ENCODE data around the gene TMEM131L.
A peak's percentile ranks its signal among the peaks of the same experiment; 100 is the strongest.
"Not testable (repeated sequence)": the region's sequence is repeated elsewhere in the genome, so short reads cannot be mapped to it uniquely, and the experiment has no call there.

The TMEM131L gene

DNA sequence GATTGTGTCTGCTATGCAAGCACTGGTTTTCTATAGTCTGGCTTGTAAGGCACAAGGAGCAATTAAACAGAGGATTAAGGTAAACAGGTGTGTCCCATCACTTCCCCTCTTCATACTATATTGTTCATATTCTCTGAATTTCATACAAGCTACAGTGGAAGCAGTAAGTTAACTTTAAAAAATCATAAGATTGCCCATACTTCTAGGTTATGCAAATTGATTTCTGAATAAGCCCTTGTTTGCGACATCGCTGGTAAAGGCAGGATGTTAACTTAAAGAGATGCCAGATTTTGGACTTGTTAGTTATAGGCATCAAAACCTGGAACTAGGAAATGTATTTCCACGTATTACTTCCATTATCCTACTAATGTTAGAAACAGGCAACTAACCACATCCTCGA, 1.0 kb upstream of the TMEM131L start:
- Mint-ChIP-seq H3K27ac (peak overlapping the region; percentile 93), H3K4me3 (peak overlapping the region; percentile 89), H3K27me3 (no peaks in the 10 kb centered on the region), H3K36me3 (peaks cover 10% of the 10 kb centered on the region), H3K4me1 (ENCODE audit: low read depth) (peaks cover 34% of the 10 kb centered on the region), H3K9me3 (ENCODE audit: low read depth) (no peaks in the 10 kb centered on the region)

DNA sequence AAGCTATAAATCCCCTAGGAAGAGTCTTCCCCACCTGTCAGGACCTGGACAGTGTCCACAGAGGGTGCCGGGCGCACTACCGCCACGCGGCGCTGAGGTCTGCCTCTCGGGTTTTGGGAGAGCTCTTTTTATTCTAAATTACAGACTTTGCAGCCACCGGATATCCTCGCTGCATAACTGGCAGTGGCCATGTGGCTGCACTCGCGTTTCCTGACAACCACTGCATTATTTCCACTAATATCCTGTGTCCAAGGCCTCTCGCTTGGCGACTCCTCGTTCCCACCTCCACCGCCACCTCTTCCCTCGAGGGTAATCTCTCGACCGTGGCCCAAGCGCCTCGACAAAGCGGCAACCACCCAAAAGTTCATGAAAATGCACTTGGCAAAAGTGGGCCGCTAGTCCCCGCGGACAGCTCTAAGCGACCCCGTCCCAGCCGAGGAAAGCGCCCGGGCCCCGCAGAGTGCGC, 512 bp upstream of the TMEM131L start:
- Mint-ChIP-seq H3K9me3 (ENCODE audit: low read depth) (no peaks in the 10 kb centered on the region), H3K4me3 (peak overlapping the region; percentile 89), H3K36me3 (peaks cover 11% of the 10 kb centered on the region), H3K27ac (peak overlapping the region; percentile 93), H3K4me1 (ENCODE audit: low read depth) (peaks cover 40% of the 10 kb centered on the region), H3K27me3 (no peaks in the 10 kb centered on the region)

DNA sequence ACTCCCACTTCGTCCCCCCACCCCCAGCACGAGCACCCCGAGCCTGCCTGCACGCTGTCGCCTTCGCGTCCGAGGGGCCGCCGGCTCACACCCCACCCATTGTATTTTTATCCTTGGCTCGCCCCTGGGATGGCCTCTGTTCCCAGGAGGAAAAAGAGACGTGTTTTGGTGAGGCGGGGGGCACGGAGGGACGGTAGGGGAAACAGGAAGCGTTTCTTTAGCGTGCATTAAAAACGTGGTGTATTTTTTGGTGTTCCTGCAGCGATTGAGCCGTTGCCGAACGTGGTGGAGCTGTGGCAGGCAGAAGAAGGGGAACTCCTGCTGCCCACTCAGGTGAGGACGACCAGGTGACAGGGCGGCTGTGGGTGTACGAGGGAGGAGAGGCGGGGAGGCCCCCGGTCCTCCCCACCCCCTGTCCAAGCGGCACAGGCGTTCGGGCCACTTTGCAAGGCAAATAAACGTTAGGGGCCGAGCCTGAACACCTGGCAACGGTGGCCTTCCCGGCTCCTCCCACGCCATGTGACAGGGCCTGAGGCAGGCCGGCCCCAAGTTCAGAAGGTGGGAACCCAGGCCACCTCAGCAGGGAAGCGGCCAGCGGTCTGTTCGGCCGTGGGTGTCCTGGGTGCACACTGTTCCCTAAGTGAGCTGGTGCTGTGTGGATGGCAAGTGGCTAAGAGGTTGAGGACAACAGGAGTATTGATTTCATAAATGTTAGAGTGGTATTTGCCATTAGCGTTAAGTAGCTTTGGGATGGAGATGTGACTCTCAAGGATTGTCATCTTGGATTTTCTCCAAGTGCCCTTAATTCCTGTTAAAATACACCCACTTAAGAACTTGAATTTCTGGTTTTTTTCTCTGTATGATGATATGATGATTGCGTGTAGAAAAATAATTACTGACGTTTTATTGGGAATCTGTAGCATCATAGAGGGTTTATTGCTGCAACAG, 1.1 kb downstream of the TMEM131L start:
- H3K36me3 Mint-ChIP-seq: peaks cover 16% of the 10 kb centered on the region
- no peaks in the 10 kb centered on the region for H3K27me3 Mint-ChIP-seq
- peak overlapping the region; percentile 92 for H3K27ac Mint-ChIP-seq
- peaks cover 55% of the 10 kb centered on the region for H3K4me1 Mint-ChIP-seq (ENCODE audit: low read depth)
- peak overlapping the region; percentile 94 for H3K4me3 Mint-ChIP-seq
- H3K9me3 Mint-ChIP-seq (ENCODE audit: low read depth): no peaks in the 10 kb centered on the region

DNA sequence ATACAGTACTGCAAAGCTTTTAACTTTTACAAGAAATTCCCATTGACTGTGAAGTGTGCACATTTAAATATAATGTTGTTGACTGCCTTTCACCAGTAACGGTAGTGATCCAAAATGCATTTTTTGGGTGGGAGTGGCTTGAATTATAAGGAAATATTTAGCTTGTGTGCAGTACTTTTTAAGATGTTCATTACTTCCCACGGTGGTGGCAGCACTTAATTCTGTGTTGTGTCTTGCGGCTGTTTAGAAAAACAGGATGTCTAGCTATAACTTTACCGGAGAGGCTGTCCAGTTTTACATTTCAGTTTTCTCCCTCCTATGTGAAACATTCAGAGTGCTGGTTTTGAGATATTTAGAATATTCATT, 1.7 kb downstream of the TMEM131L start:
- peak overlapping the region; percentile 92 for H3K27ac Mint-ChIP-seq
- H3K4me3 Mint-ChIP-seq: peak overlapping the region; percentile 94
- no peaks in the 10 kb centered on the region for H3K27me3 Mint-ChIP-seq
- peaks cover 62% of the 10 kb centered on the region for H3K4me1 Mint-ChIP-seq (ENCODE audit: low read depth)
- peaks cover 16% of the 10 kb centered on the region for H3K36me3 Mint-ChIP-seq
- no peaks in the 10 kb centered on the region for H3K9me3 Mint-ChIP-seq (ENCODE audit: low read depth)

DNA sequence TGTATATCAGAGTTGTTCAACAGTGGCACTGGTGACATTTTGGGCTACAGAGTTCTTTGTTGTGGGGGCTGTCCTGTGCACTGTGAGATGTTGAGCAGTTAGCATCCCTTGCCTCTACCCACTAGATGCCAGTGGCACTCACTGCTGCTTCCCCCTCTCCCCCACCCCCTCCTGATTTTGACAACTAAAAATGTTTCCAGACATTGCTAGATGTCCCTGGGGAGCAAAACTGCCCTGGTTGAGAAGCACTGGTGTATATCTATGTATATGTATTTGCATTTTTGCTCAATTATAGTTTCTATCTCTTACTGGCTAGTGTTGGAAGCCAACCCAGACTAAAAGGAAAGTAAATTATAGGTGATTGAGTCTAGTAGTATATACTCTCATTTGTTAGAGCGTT, 2.4 kb downstream of the TMEM131L start:
- Mint-ChIP-seq H3K36me3 (peaks cover 20% of the 10 kb centered on the region), H3K27me3 (no peaks in the 10 kb centered on the region), H3K4me1 (ENCODE audit: low read depth) (peaks cover 68% of the 10 kb centered on the region), H3K4me3 (peak overlapping the region; percentile 94), H3K9me3 (ENCODE audit: low read depth) (no peaks in the 10 kb centered on the region), H3K27ac (peak overlapping the region; percentile 92)

DNA sequence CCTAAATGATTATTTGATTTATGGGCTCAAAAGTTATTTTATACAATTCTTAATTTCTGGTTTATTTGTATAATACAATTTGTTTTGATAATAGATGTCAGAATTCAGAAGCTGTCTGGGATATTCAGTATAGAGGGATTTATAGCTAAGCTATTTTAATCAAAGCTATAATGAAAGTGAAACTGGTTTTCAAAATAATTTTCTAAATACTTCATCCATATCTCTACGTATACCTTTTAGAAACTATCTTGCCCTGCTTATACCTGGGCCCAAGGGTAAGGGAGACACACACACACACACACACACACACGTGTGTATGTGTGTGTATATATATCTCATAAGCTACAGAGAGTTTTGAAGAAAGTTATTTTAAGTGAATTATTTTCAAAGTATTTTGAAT, 2.9 kb downstream of the TMEM131L start:
- H3K4me1 Mint-ChIP-seq (ENCODE audit: low read depth): peaks cover 72% of the 10 kb centered on the region
- H3K4me3 Mint-ChIP-seq: peak overlapping the region; percentile 94
- H3K36me3 Mint-ChIP-seq: peaks cover 23% of the 10 kb centered on the region
- no peaks in the 10 kb centered on the region for H3K27me3 Mint-ChIP-seq
- H3K27ac Mint-ChIP-seq: peak overlapping the region; percentile 92
- H3K9me3 Mint-ChIP-seq (ENCODE audit: low read depth): no peaks in the 10 kb centered on the region

DNA sequence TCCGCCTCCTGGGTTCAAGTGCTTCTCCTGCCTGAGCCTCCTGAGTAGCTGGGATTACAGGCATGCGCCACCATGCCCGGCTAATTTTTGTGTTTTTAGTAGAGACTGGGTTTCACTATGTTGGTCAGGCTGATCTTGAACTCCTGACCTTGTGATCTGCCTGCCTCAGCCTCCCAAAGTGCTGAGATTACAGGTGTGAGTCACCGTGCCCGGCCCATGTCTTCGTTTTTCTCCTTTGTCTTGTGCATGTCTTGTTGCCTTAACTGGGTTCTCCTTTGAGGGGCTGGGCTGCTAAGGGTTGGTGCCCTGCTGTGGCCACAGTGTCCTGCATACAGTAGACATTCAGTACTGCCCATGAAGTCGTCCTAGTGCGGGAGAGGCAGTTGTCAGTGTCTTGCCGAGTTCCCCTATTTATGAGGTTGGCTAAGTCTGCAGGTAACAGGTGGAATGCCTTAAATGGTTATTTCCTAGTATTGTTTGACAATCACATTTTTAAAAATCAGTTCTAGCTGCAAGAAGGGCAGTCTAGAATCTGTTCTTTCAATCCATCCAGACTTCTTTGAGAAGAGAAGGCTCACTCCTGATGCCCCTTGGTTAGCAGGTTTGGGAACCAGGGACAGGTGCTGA, 5.0 kb downstream of the TMEM131L start:
- H3K27ac Mint-ChIP-seq: peak overlapping the region; percentile 92
- peaks cover 75% of the 10 kb centered on the region for H3K4me1 Mint-ChIP-seq (ENCODE audit: low read depth)
- not testable (repeated sequence) for H3K9me3 Mint-ChIP-seq (ENCODE audit: low read depth); H3K27me3 Mint-ChIP-seq
- peaks cover 33% of the 10 kb centered on the region for H3K36me3 Mint-ChIP-seq
- H3K4me3 Mint-ChIP-seq: peak overlapping the region; percentile 94

DNA sequence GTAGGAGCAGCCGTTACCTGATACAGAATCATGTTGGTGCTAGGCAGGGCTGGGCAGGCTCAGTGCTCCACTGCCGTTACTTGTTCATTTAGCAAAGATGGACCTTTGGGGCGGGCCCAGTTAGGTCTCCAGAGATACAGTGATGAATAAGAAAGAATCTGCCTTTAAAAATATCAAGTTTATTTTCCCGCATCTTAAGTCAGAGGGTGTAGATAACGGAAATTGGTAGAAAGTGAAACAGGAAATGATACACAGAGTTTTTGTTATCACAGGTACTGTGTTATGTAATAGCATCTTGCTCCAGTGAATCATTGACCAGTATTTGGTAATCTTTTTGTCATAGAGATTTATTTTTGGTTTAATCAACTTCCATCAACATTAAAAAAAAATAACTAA, 5.5 kb downstream of the TMEM131L start:
- Mint-ChIP-seq H3K9me3 (ENCODE audit: low read depth) (no peaks in the 10 kb centered on the region), H3K4me1 (ENCODE audit: low read depth) (peaks cover 80% of the 10 kb centered on the region), H3K4me3 (peak overlapping the region; percentile 94), H3K36me3 (peaks cover 33% of the 10 kb centered on the region), H3K27me3 (no peaks in the 10 kb centered on the region), H3K27ac (peak overlapping the region; percentile 92)

DNA sequence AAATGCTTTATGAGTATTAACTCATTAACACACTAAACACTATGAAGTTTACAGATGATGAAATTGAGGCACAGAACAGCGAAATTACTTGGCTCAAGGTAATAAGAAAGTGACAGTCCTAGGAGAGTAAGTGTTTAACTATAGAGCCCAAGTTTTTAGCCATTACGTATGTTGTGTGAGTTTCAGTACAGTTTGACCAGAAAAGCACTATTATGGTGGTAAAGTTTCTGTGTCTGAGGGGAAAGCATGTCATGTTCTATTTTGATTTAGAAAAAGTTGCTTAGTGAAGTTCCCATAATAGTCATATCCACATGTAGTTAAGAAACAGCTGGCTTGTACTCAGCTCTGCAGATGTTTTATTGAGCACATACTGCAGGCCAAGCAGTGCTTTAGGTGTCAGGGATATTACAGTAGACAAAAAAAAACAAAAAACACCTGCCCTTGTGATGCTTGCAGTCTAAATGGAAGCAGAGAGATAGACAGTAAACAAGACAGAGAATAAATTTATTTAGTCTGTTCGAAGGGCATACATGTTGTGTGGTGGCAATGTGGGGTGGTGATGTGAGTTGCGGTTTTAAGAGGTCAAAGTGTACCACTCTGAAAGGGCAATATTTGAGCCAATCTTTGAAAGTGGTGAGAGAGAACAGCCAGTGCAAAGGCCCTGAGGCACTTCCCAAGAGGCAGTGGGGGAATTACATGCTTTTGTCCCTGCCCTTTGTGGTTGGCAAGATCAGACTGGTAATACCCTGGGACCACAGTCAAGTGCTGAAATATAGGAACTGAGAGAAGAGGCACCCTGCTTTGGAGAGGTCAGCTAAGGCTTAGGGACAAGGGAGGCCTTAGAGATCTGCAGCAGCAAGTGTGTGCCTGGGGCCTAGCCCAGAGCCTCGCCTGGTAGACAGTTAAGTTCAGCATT, 6.2 kb downstream of the TMEM131L start:
- peak overlapping the region; percentile 94 for H3K4me3 Mint-ChIP-seq
- H3K27me3 Mint-ChIP-seq: no peaks in the 10 kb centered on the region
- peaks cover 33% of the 10 kb centered on the region for H3K36me3 Mint-ChIP-seq
- H3K27ac Mint-ChIP-seq: peak overlapping the region; percentile 92
- no peaks in the 10 kb centered on the region for H3K9me3 Mint-ChIP-seq (ENCODE audit: low read depth)
- peaks cover 87% of the 10 kb centered on the region for H3K4me1 Mint-ChIP-seq (ENCODE audit: low read depth)

DNA sequence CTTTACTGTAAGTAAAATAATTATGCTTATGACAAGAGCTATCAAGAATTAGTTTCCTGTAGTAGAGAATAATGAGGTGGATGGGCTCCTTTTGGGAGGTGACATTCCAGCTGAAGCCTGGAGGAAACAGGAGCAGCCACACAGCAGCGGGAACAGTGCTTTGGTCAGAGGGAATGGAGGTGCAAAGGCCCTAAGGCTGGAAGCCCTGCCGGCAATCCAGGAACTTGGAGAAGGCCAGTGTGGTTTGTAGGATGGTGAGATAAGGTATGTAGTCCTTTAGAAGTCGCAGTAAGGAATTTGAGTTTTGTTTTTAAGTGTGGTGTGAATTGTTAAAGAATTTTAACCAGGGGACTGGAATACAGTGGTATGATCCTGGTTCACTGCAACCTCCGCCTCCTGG, 8.1 kb downstream of the TMEM131L start:
- Mint-ChIP-seq H3K27me3 (no peaks in the 10 kb centered on the region), H3K4me1 (ENCODE audit: low read depth) (peaks cover 90% of the 10 kb centered on the region), H3K36me3 (peaks cover 26% of the 10 kb centered on the region), H3K4me3 (no peak overlapping the region), H3K9me3 (ENCODE audit: low read depth) (no peaks in the 10 kb centered on the region), H3K27ac (peak overlapping the region; percentile 92)

DNA sequence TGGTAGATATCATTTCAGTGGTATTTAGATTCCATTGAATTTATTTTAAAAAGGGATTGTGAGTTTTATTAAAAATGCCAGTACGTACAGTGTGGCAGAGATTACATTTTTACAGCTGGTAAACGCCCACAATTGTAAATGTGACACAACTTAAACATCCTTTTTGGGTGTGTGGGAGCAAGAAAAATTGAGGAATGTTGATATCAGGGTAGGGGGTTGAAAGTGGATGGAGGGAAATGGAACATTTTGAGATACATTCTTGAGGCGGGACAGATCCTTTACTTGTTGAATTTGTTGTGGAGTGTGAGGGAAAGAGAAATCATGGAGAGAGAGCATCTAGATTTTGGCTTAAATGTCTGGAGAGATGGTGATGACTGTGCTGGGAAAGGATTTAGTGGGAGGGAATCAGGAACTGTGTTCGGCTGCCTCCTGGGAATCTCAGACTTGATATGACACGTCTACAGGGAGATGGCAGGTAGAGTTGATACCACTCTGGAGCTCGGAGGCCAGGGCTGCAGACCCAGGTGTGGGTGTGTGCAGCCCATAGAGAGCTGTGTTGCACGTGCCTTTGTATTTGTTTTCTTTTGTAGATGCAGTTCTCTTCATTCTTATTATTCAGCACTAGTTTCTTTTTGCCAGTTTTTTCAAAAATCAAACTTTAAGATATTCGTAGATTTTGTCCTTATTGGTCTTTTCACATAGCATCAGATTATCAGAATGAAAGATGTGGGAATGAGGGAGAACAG, 10.8 kb downstream of the TMEM131L start:
- H3K27ac Mint-ChIP-seq: peak overlapping the region; percentile 51
- no peaks in the 10 kb centered on the region for H3K27me3 Mint-ChIP-seq
- peaks cover 81% of the 10 kb centered on the region for H3K4me1 Mint-ChIP-seq (ENCODE audit: low read depth)
- H3K4me3 Mint-ChIP-seq: peak overlapping the region; percentile 57
- no peaks in the 10 kb centered on the region for H3K9me3 Mint-ChIP-seq (ENCODE audit: low read depth)
- H3K36me3 Mint-ChIP-seq: peaks cover 25% of the 10 kb centered on the region

DNA sequence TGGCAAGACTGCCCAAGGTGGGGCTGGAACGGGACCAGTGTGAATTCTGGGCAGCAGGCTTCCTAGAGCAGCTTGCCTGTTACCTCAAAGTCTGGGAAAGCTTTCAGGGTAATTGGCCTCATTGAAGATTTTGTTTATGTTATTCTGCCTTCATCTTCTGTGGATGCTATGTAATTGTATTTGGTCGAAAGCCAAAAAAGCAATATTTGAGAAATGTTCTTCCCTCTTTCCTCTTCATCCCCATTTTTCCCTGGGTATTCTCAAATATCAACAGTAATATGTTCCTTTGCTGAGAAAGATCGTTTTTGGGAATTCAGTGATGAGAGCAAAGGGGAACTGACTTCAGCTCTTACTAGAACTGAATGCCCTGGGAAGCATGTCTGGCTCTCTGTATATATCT, 12.9 kb downstream of the TMEM131L start:
- Mint-ChIP-seq H3K36me3 (peaks cover 17% of the 10 kb centered on the region), H3K27ac (peak overlapping the region; percentile 77), H3K27me3 (no peaks in the 10 kb centered on the region), H3K9me3 (ENCODE audit: low read depth) (no peaks in the 10 kb centered on the region), H3K4me3 (no peak overlapping the region), H3K4me1 (ENCODE audit: low read depth) (peaks cover 79% of the 10 kb centered on the region)

DNA sequence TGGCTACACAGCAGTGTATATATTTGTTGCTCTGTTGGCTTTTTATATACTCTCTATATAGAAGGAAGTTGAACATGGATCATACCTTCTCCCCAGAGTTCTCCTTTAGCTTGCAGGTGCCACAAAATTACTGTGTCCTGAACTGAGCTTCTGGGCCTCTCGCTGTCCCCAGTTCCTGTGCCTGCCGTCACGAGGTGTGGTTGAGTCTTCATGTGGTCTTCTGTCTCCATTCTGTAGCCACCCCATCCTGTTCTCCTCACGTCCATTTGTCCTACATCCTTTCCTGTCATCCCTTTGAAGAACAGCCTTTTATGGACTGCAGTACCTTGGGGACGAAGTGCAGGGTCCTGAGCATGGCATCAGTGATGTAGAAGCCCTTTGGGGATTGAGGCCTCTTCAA, 14.5 kb downstream of the TMEM131L start:
- H3K4me3 Mint-ChIP-seq: peak overlapping the region; percentile 66
- H3K9me3 Mint-ChIP-seq (ENCODE audit: low read depth): no peaks in the 10 kb centered on the region
- H3K27me3 Mint-ChIP-seq: no peaks in the 10 kb centered on the region
- peaks cover 74% of the 10 kb centered on the region for H3K4me1 Mint-ChIP-seq (ENCODE audit: low read depth)
- H3K36me3 Mint-ChIP-seq: peaks cover 8% of the 10 kb centered on the region
- peak overlapping the region; percentile 92 for H3K27ac Mint-ChIP-seq

DNA sequence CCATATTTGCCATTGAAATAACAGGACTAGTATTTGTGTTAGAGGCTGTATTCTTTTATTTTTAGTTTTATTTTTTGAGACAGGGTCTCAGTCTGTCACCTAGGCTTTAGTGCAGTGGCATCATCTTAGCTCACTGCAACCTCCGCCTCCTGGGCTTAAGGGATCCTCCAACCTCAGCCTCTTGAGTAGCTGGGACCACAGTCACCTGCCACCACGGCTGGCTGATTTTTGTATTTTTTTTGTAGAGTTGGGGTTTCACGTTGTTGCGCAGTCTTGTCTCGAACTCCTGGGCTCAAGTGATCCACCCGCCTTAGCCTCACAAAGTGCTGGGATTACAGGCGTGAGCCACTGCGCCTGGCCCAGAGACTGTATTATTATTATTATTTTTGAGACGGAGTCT, 15.3 kb downstream of the TMEM131L start:
- H3K27ac Mint-ChIP-seq: peak overlapping the region; percentile 92
- no peak overlapping the region for H3K4me3 Mint-ChIP-seq
- peaks cover 8% of the 10 kb centered on the region for H3K36me3 Mint-ChIP-seq
- no peaks in the 10 kb centered on the region for H3K27me3 Mint-ChIP-seq
- no peaks in the 10 kb centered on the region for H3K9me3 Mint-ChIP-seq (ENCODE audit: low read depth)
- peaks cover 76% of the 10 kb centered on the region for H3K4me1 Mint-ChIP-seq (ENCODE audit: low read depth)

Measured in activated naive CD8-positive, alpha-beta T cell (primary cell).